Measurements from ENCODE around the gene IGFALS.

Gene IGFALS

GRCh38 chr16:1759511-1759910, 34.0 kb downstream of the IGFALS start:
- TF ChIP-seq, protein P1, sequence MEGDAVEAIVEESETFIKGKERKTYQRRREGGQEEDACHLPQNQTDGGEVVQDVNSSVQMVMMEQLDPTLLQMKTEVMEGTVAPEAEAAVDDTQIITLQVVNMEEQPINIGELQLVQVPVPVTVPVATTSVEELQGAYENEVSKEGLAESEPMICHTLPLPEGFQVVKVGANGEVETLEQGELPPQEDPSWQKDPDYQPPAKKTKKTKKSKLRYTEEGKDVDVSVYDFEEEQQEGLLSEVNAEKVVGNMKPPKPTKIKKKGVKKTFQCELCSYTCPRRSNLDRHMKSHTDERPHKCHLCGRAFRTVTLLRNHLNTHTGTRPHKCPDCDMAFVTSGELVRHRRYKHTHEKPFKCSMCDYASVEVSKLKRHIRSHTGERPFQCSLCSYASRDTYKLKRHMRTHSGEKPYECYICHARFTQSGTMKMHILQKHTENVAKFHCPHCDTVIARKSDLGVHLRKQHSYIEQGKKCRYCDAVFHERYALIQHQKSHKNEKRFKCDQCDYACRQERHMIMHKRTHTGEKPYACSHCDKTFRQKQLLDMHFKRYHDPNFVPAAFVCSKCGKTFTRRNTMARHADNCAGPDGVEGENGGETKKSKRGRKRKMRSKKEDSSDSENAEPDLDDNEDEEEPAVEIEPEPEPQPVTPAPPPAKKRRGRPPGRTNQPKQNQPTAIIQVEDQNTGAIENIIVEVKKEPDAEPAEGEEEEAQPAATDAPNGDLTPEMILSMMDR (IDR thresholded peaks at IDR 0.05; ENCODE audit: borderline replicate concordance, extremely low read depth, low read length, poor library complexity, severe bottlenecking) = no peak
- no peak for TF ChIP-seq EZH2 (IDR thresholded peaks at IDR 0.05; ENCODE audit: borderline replicate concordance, low read depth, low read length, severe bottlenecking)
- Histone ChIP-seq H3K36me3 (ENCODE audit: insufficient read depth, low read length) (peaks cover 65% of the 10 kb centered on the region), H3K4me3 (ENCODE audit: low read depth in 1 of 2, low read length in 2 of 2) (no peak overlapping the region), H3K79me2 (ENCODE audit: insufficient read depth, low read length) (no peaks in the 10 kb centered on the region), H3K4me2 (ENCODE audit: insufficient read depth, low read length) (no peak overlapping the region), H2AFZ (ENCODE audit: low read depth, low read length) (no peak overlapping the region), H3K9me3 (ENCODE audit: insufficient read depth, low read length, severe bottlenecking) (no peaks in the 10 kb centered on the region), H3K4me1 (ENCODE audit: insufficient read depth, low read length) (no peaks in the 10 kb centered on the region), H3K27me3 (ENCODE audit: insufficient read depth, low read length, poor library complexity) (no peaks in the 10 kb centered on the region), H3K27ac (ENCODE audit: low read length) (no peak overlapping the region), H3K9ac (ENCODE audit: low read depth, low read length) (no peak overlapping the region), H4K20me1 (ENCODE audit: insufficient read depth, low read length) (peaks cover 3% of the 10 kb centered on the region; the same call in 1 of the 2 replicates)
- DNase-seq (no peak), ATAC-seq (ENCODE audit: insufficient read depth, low read depth) (no peak)

DNA sequence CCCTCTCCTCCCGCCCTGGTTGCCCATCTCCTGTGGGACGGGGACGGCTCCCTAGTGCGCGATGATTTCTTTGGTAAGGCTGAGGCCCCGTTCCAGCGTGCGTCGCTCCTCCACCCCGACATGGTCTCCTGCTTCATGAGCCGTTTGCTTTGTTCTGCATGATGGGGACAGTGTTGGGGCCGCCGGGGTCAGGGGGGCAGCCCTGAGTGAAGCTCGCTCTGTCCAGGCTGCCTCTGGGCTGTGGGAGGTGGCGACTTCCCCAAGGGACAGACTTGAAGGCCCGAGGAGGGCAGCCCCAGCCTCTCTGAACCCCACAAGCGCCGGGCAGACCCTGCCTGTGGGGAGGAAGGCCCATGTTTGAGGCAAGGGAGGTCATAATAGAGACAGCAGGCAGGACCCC, 34.6 kb downstream of the IGFALS start:
- Histone ChIP-seq H3K9ac (ENCODE audit: low read depth, low read length) (no peak overlapping the region), H3K9me3 (ENCODE audit: insufficient read depth, low read length, severe bottlenecking) (no peaks in the 10 kb centered on the region), H3K79me2 (ENCODE audit: insufficient read depth, low read length) (no peaks in the 10 kb centered on the region), H3K4me3 (ENCODE audit: low read depth in 1 of 2, low read length in 2 of 2) (no peak overlapping the region), H3K36me3 (ENCODE audit: insufficient read depth, low read length) (peaks cover 63% of the 10 kb centered on the region), H3K27me3 (ENCODE audit: insufficient read depth, low read length, poor library complexity) (no peaks in the 10 kb centered on the region), H3K27ac (ENCODE audit: low read length) (no peak overlapping the region), H3K4me2 (ENCODE audit: insufficient read depth, low read length) (no peak overlapping the region), H2AFZ (ENCODE audit: low read depth, low read length) (no peak overlapping the region), H4K20me1 (ENCODE audit: insufficient read depth, low read length) (peaks cover 3% of the 10 kb centered on the region; the same call in 1 of the 2 replicates), H3K4me1 (ENCODE audit: insufficient read depth, low read length) (no peaks in the 10 kb centered on the region)
- TF ChIP-seq EZH2 (IDR thresholded peaks at IDR 0.05; ENCODE audit: borderline replicate concordance, low read depth, low read length, severe bottlenecking) = no peak
- TF ChIP-seq, protein P1 (IDR thresholded peaks at IDR 0.05; ENCODE audit: borderline replicate concordance, extremely low read depth, low read length, poor library complexity, severe bottlenecking) = no peak
- no peak for ATAC-seq (ENCODE audit: insufficient read depth, low read depth)
- no peak for DNase-seq

DNA sequence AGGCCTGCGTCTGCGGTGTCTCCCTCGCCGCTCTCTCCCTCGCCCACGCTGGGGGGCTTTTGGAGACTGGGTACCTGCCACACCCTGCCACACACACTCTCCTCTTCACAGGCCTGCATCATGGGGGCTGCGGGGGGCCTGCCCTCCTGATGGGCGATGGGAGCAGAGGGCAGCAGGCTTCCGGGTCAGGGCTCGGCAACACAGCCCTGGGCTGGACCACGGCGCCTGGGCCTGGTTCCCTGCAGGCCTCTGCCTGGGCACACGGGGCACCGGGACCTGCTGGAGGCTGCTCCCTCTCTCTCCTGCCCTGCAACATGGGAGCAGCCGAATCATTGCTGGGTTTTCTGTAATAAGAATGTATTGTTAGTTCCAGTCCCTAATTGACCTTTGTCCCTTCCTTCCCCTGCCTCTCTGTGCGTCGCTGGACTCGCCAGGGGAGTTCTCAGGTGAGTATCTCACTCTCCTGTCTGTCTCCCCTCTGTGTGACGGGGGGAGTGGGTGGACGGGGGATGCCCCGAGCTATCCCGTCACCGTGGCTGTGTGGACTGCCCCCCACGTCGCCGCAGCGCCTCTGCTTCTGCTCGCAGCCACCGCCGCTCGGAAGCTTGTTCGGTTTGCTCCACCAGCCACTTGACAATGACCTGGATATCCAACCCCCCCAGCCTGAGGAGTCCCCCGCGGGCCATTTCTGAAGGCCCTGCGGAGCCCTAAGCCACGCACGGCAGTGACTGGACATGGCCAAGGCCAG, 35.6 kb downstream of the IGFALS start:
- H2AFZ ChIP-seq (ENCODE audit: low read depth, low read length) = no peak overlapping the region
- H3K4me3 ChIP-seq (ENCODE audit: low read depth in 1 of 2, low read length in 2 of 2) = no peak overlapping the region
- H4K20me1 ChIP-seq (ENCODE audit: insufficient read depth, low read length) = peaks cover under 1% of the 10 kb centered on the region; the same call in 1 of the 2 replicates
- TF ChIP-seq EZH2 (IDR thresholded peaks at IDR 0.05; ENCODE audit: borderline replicate concordance, low read depth, low read length, severe bottlenecking) = no peak
- TF ChIP-seq, protein P1 (IDR thresholded peaks at IDR 0.05; ENCODE audit: borderline replicate concordance, extremely low read depth, low read length, poor library complexity, severe bottlenecking) = no peak
- H3K4me2 ChIP-seq (ENCODE audit: insufficient read depth, low read length) = no peak overlapping the region
- H3K27ac ChIP-seq (ENCODE audit: low read length) = no peak overlapping the region
- H3K4me1 ChIP-seq (ENCODE audit: insufficient read depth, low read length) = no peaks in the 10 kb centered on the region
- no peak overlapping the region for H3K9ac ChIP-seq (ENCODE audit: low read depth, low read length)
- ATAC-seq (ENCODE audit: insufficient read depth, low read depth) (no peak), DNase-seq (no peak)
- H3K27me3 ChIP-seq (ENCODE audit: insufficient read depth, low read length, poor library complexity) = no peaks in the 10 kb centered on the region
- H3K9me3 ChIP-seq (ENCODE audit: insufficient read depth, low read length, severe bottlenecking) = no peaks in the 10 kb centered on the region
- no peaks in the 10 kb centered on the region for H3K79me2 ChIP-seq (ENCODE audit: insufficient read depth, low read length)
- peaks cover 58% of the 10 kb centered on the region for H3K36me3 ChIP-seq (ENCODE audit: insufficient read depth, low read length)
